Measurements from ENCODE around the gene ZSWIM2. TPM values are rescaled to one million over a fixed set of nuclear protein-coding genes. Genes with fewer than 3 reads are reported as not detected.
A peak's percentile ranks its signal among the peaks of the same experiment; 100 is the strongest.

Gene ZSWIM2
- total RNA-seq, 4 donors from 2014 or later = not detected

DNA sequence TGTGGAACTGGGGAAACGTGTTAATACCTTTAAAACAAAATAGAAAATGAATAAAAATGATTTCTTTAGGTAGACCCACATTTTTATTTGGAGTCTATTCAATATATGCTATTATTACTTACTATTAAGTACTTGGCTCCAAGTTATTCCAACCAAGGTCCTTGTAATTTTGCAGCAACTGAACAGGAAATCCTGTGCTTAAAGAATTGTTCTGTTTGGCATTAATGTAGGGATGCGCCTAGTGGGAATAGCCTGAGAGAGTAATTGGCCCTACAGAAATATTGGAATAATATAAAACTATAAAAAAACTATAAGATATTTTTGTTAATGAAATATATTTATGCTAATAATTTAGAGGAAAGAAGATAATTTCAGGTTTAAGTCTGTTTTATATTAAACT lies 22.9 kb upstream of the ZSWIM2 start:
- Histone ChIP-seq H3K4me1 (peaks cover 0 to 5% (median 0%) of the 10 kb centered on the region in 3 donors), H3K27ac (no peak overlapping the region), H3K4me3 (no peak overlapping the region), H3K36me3 (no peaks in the 10 kb centered on the region), H3K9me3 (no peaks in the 10 kb centered on the region), H3K27me3 (no peaks in the 10 kb centered on the region)
- ATAC-seq = no peak
- WGBS, 2 donors (ENCODE audit: low coverage in 1 of 2) = 68 to 80% methylated on average over 2 of the region's 2 CpGs
- TF ChIP-seq, protein P1, sequence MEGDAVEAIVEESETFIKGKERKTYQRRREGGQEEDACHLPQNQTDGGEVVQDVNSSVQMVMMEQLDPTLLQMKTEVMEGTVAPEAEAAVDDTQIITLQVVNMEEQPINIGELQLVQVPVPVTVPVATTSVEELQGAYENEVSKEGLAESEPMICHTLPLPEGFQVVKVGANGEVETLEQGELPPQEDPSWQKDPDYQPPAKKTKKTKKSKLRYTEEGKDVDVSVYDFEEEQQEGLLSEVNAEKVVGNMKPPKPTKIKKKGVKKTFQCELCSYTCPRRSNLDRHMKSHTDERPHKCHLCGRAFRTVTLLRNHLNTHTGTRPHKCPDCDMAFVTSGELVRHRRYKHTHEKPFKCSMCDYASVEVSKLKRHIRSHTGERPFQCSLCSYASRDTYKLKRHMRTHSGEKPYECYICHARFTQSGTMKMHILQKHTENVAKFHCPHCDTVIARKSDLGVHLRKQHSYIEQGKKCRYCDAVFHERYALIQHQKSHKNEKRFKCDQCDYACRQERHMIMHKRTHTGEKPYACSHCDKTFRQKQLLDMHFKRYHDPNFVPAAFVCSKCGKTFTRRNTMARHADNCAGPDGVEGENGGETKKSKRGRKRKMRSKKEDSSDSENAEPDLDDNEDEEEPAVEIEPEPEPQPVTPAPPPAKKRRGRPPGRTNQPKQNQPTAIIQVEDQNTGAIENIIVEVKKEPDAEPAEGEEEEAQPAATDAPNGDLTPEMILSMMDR (IDR thresholded peaks at IDR 0.05) = no peak
- TF ChIP-seq EP300 (IDR thresholded peaks at IDR 0.05) (no peak), POLR2A (IDR thresholded peaks at IDR 0.05) (no peak), POLR2AphosphoS5 (IDR thresholded peaks at IDR 0.05) (no peak)

DNA sequence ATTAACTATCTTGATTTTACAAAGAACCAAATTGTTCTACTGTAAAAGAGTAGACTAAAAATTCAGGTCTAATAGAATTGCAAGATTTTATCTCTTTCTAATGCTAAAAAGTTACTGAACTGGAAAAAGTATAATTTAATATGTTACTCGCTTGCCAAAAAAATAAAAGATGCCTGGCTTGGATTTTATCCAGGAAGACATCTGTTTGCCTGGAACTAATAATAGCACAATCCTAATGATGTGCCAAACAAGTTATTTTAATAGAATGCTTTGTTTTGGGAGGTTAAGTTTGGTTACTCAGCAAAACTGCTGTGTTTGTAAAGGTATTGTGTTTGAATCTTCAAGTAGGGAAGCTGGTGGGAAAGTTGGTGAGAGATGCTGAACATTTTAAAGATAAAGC lies 19.4 kb upstream of the ZSWIM2 start:
- Histone ChIP-seq H3K27me3 (no peaks in the 10 kb centered on the region), H3K4me1 (peaks cover 0 to 5% (median 0%) of the 10 kb centered on the region in 3 donors), H3K9me3 (no peaks in the 10 kb centered on the region), H3K27ac (no peak overlapping the region), H3K4me3 (no peak overlapping the region), H3K36me3 (no peaks in the 10 kb centered on the region)
- TF ChIP-seq, protein P1 (IDR thresholded peaks at IDR 0.05) = no peak
- TF ChIP-seq POLR2A (IDR thresholded peaks at IDR 0.05) (no peak), POLR2AphosphoS5 (IDR thresholded peaks at IDR 0.05) (no peak), EP300 (IDR thresholded peaks at IDR 0.05) (no peak)
- WGBS, 2 donors (ENCODE audit: low coverage in 1 of 2) = 29 to 30% methylated on average over 1 of the region's 1 CpG
- no peak for ATAC-seq

DNA sequence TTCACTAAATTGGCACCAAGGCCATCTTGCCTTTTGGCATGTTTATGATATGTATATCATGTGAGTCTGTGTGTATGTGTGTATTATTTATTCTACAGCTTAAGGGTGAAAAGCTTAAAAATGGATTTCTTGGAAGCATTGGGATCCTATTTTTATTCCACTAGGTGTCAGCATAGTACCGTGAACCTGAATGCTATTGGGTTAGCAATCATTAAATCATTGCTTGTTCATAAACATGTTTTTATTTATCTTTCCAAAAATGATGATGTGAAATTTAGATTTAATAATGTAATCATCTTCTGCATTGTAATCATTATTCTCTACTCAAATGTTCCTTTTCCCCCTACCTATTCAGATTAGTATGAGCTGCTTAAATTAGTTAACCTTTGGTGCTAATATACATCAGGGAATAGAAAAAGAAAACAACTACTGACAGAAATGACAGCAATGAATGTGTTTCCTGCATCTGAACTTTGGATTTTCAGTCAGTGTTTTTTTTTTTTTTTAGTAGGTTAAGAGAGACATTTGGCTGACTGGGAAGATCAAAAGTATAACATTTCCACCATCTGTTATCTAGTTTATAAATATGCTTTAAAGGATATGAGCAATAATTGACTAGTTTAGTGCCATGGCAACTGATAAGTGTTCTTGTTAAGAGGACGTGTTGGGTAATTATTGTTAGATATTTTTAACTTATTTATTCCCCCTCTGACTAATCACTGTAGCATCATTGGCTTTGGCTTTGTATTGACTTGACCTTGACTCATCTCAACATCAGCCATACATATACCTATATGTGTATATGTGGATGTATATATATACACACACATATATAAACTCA lies 14.1 kb upstream of the ZSWIM2 start:
- H3K36me3 ChIP-seq = no peaks in the 10 kb centered on the region

DNA sequence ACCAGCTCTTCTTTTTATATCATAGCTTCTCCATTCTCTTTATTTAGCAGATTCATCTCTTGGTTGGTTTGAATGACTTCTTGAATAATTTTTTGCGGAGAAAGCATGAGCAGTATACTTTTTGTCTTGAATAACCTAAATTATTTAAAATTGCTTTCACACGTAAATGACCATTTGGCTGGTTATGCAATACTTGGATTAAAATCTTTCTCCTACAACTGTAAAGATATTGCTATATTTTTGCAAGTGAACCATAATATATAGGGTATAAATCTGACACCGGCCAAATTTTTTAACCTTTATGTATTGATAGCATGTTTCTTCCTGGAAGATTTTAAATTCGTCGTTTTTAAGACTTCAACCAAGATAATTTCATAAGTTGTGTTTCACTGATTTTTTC lies 6.2 kb upstream of the ZSWIM2 start:
- WGBS, 2 donors (ENCODE audit: low coverage in 1 of 2) = 84 to 90% methylated on average over 5 of the region's 5 CpGs
- ATAC-seq = no peak
- Histone ChIP-seq H3K27ac (no peak overlapping the region), H3K4me3 (no peak overlapping the region), H3K4me1 (no peaks in the 10 kb centered on the region), H3K27me3 (no peaks in the 10 kb centered on the region), H3K9me3 (peaks cover 0 to 2% (median 0%) of the 10 kb centered on the region in 3 donors), H3K36me3 (no peaks in the 10 kb centered on the region)
- no peak for TF ChIP-seq POLR2AphosphoS5 (IDR thresholded peaks at IDR 0.05)
- no peak for TF ChIP-seq EP300 (IDR thresholded peaks at IDR 0.05)
- TF ChIP-seq, protein P1 (IDR thresholded peaks at IDR 0.05) = no peak
- TF ChIP-seq POLR2A (IDR thresholded peaks at IDR 0.05) = no peak

More for the DNA sequence above, 14.1 kb upstream of the ZSWIM2 start:
- H3K4me1 ChIP-seq = no peaks in the 10 kb centered on the region
- ATAC-seq = no peak
- TF ChIP-seq, protein P1 (IDR thresholded peaks at IDR 0.05) = peak; percentile 31 to 71 (median 50)
- TF ChIP-seq POLR2AphosphoS5 (IDR thresholded peaks at IDR 0.05) (no peak), POLR2A (IDR thresholded peaks at IDR 0.05) (no peak), EP300 (IDR thresholded peaks at IDR 0.05) (no peak)
- H3K27ac ChIP-seq = no peak overlapping the region
- no peak overlapping the region for H3K4me3 ChIP-seq
- no peaks in the 10 kb centered on the region for H3K27me3 ChIP-seq
- no peaks in the 10 kb centered on the region for H3K9me3 ChIP-seq
- 0 to 6% methylated on average over 2 of the region's 2 CpGs for WGBS, 2 donors (ENCODE audit: low coverage in 1 of 2)

DNA sequence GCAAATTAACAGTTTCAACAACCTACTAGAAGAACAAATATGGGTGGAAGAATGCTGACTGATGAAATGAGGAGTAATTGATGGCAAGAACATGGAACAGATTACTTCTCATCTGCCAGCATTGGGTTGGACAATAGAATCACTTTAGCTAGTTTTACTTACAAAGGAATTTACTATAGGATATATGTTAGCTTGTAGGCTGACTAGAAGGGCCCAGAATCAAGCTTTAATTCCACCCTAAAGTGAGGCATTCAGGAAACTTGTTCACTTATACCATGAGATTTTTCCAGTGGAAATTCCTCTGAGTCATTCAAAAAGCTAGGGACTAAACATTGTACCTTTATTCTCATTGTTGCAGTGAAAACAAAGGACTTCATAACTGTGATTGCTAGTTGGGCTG lies 5.0 kb upstream of the ZSWIM2 start:
- Histone ChIP-seq H3K27ac (no peak overlapping the region), H3K27me3 (no peaks in the 10 kb centered on the region), H3K4me1 (peaks cover 0 to 2% (median 1%) of the 10 kb centered on the region in 3 donors), H3K9me3 (peaks cover 0 to 2% (median 0%) of the 10 kb centered on the region in 3 donors), H3K36me3 (no peaks in the 10 kb centered on the region), H3K4me3 (no peak overlapping the region)
- no peak for ATAC-seq
- TF ChIP-seq, protein P1 (IDR thresholded peaks at IDR 0.05) = no peak
- no peak for TF ChIP-seq POLR2AphosphoS5 (IDR thresholded peaks at IDR 0.05)
- no peak for TF ChIP-seq POLR2A (IDR thresholded peaks at IDR 0.05)
- TF ChIP-seq EP300 (IDR thresholded peaks at IDR 0.05) = no peak
